Thyroid gland (tissue), 4 donors: ENCODE measurements around the gene NPW.

Source experiments
- POLR2A ChIP-seq, 2 donors: fragments of 450-650 bp; IDR thresholded peaks; one replicate each; pipeline ENCODE4 v1.6.1; 2017; ENCODE audit warnings: antibody characterized with exemption in 2 of 2, mild to moderate bottlenecking in 2 of 2, moderate library complexity in 1 of 2
- TF ChIP-seq, protein P1 (sequence below), 6 experiments: fragments of 200-600 bp in 3 of 6; fragments of 450-650 bp in 3 of 6; sonication (generic) in 3 of 6; IDR thresholded peaks; one replicate each; pipeline ENCODE4 v1.5.1; 2016 to 2019; ENCODE audit warnings: antibody characterized with exemption in 6 of 6, mild to moderate bottlenecking in 2 of 6, inconsistent platforms in 1 of 6, moderate library complexity in 1 of 6

DNA sequence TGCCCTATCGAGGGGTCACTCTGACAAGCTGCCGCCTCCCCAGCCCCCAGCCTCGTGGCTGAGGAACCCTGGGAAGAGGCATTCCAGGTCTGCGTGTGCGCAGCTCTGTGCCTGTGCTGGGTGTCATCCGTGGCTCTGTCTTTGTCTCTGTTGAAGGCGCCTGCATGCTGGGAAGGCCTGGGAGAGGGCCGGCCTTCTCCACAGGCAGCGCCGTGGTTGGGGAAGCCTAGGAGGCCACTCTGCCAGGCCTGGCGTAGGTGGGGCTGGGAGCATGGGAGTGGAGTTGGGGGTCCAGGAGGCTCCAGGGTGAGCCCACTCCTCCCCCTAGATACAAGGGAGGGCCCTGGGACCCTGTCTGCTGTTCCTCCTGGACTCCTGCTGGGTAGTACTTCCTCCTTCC is 10.5 kb downstream of the NPW start:
- TF ChIP-seq, protein P1, sequence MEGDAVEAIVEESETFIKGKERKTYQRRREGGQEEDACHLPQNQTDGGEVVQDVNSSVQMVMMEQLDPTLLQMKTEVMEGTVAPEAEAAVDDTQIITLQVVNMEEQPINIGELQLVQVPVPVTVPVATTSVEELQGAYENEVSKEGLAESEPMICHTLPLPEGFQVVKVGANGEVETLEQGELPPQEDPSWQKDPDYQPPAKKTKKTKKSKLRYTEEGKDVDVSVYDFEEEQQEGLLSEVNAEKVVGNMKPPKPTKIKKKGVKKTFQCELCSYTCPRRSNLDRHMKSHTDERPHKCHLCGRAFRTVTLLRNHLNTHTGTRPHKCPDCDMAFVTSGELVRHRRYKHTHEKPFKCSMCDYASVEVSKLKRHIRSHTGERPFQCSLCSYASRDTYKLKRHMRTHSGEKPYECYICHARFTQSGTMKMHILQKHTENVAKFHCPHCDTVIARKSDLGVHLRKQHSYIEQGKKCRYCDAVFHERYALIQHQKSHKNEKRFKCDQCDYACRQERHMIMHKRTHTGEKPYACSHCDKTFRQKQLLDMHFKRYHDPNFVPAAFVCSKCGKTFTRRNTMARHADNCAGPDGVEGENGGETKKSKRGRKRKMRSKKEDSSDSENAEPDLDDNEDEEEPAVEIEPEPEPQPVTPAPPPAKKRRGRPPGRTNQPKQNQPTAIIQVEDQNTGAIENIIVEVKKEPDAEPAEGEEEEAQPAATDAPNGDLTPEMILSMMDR (IDR thresholded peaks at IDR 0.05), result no peak
- TF ChIP-seq POLR2A (IDR thresholded peaks at IDR 0.05), result no peak
